NCI-H1092 treated with DMSO at 0.1 percent for 48 hours (cell line): Measurements from ENCODE around the gene ADRA2C.

Source experiments
- DNase-seq: peaks from one replicate; lab custom pipeline; 2025; lab: John Stamatoyannopoulos, UW

The ADRA2C gene

DNA sequence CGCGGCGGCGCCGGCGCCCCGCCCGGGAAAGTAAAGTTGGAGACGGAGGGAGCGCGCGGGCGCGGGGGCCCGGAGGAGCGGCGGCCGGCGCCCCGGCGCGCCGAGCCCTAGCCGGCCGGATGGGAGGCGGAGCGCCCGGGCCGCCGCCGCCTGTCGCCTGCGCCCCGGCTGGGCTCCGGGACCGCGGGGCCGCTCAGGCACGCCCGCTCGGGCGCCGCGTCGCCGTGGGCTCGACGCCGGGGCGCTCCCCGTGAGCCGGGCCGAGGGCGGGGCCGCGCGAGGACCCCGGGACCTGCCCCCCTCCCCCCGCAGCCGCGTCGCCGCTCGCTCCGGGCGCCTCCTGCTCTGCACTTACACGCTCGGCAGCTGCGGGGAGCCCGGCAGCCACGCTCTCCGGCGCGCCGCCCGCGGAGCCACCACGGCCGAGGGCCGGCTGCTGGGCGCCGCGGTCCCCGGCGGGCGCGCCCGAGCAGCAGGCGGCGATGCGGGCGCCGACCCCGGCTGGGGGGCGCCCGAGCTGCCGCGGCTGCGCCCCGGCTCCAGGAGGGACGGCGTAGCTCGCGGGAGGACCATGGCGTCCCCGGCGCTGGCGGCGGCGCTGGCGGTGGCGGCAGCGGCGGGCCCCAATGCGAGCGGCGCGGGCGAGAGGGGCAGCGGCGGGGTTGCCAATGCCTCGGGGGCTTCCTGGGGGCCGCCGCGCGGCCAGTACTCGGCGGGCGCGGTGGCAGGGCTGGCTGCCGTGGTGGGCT is at the start of gene ADRA2C:
Gene ADRA2C, plus strand, starts transcription at position 350 of the 749 bp plus-strand sequence. Its CDS starts 222 bp downstream, at position 572.
- peak; percentile 29 for DNase-seq

DNA sequence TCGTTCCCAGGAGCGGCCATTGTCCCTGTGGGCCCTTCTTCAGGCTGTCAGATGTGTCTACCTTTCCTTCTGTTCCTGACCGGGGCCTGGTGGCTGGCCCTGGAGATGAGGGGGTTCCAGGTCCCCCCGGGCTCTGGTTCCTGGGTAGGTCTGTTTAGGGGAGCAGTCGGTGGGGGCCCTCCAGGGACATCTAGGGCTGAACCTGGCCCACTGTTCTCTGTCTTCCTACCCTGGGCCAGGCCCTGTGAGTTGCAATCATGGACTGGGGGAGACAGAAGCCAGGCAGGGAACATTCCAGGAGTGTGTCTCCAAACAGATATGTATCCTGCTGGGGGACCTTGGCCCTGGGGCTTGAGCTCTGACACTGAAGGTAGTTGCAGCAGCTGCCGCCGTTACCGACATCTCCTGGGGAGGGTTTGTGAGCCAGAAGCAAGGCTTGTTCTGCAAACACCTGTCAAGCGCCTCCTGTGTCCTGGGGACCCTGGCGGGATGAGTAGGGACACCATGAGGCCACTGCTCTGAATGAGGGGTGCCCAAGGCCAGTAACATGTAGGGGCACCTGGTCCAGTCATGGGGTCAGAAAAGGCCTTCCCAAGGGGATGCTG is 49.5 kb upstream of the ADRA2C start:
- DNase-seq, result no peak

DNA sequence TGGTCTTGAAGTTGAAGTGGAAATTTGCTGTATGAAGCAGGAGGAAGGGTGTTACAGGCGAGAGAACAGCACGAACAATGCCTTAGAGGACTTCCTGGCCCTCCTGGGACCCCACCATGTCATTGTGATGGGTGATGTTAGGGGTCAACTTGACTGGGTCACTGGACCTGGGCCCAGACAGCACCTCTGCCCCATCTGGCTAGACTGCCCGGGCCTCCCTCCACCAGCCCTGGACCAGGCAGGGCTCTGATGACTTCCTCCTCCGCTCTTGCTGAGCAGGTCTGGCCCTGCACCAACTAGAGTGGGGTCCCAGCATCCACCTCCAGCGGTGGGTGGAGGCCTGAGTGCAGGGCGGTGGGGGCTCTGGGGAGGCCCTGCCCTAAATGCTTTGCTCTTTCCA is 48.9 kb upstream of the ADRA2C start:
- DNase-seq, result no peak

DNA sequence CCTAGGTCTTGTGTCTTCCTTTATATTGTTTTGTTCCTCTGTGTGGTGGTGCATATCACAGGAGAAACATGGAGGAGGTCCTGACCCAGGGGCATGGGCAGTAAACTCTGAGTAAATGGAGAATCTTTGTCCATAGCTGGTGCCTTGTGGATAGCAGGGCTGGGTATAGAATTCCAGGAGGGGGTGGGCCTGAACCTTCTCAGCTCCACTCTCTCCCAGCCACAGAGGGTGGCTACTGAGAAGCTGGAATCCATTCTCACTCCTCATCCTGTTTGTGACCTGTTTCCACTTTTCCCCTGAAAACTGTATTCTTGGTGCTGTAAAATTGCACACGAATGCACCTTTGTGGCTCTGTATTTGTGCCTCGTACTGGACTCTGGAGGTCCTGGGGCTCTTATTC is 47.7 kb upstream of the ADRA2C start:
- DNase-seq, result no peak

DNA sequence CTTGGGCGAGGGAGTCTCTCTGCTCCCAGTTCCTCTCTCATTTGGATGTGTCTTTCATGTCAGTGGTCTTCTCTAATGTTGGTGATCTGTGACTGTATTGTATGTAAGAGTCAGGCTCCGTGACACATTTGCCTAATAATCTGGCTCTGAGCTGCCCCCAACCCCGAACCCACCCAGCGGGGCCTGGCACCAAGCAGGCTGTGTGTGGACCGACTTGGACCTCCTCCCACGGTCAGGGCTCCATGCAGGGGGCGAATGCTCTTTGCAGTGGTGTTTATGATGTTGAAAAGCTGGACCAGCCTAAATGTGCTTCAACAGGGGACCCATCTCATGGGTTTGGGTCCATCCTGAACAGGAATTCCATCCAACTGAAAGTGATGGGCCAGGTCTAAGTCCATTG is 47.0 kb upstream of the ADRA2C start:
- DNase-seq, result no peak

DNA sequence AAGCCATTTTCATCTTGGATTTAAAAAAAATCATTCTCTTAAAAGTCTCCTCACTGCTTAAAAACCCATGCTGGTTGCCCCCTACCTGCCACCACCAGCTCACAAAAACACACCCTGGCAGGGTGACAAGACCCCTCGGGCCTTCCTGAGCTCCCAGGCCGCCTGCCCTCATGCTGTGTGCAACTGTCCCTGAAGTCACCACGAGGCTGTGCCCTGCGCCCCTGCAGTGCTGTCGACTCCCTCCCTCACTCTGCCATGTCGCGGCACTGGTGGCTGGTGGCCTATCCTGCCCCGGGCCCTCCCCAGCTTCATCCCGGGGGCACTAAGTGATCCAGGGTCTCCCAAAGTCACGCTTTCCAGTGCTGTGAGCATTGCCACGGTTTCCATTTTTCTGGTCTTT is 46.3 kb upstream of the ADRA2C start:
- no peak for DNase-seq

DNA sequence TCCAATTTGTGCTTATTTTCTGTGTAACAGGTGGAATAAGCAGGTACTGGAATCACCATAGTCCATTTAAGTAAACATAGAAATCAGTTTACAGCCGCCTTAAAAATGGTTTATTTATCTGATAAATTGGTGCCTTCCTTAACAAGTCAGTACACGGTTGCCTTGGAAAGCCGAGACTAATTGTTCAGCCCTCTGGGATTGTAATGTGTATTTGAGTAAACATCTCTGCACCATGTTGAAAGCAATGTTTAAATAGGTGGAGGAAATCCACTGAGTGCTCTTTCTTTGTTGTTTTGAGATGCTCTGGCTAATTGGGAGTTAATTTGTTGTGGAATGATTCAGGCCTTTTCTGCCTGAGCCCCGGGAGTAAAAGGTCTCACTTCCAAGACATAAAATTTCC is 45.7 kb upstream of the ADRA2C start:
- peak; percentile 57 for DNase-seq

DNA sequence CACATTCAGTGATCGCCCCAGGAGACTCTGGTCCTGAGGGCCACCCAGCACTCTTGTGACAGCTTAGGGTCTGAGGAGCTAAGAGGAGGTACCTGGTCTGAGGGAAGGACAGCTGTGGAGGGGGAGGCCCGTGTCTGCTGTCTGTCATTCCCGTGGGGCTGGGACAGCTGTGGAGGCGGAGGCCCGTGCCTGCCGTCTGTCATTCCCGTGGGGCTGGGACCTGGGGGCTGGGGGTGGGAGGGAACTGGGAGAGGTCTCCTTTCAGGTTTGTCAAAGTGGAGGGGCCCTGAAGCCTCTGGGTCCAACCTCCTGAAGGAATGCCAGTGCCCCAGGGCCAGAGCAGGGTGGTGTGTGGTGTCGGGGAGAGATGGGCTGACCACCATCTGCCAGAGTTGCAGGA is 45.0 kb upstream of the ADRA2C start:
- DNase-seq, result no peak

DNA sequence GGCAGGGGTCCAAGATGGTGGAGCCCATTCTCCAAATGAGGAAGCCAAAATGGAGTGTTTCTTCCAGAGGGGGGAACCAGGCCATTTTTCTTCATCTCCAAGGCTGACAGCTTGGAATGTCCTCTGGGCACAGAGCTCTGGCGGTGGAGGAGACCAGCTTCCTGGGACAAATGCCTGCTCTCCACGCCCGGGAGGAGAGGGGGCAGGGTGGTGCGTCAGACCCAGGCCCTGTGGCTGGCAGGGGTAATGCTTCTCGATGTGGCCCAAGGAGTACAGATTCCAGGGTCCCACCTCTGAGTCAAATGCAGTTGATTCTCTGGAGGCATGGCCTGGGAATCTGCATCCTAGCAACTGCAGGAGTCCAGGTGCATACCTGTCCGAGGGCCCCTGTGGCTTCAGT is 44.6 kb upstream of the ADRA2C start:
- no peak for DNase-seq

DNA sequence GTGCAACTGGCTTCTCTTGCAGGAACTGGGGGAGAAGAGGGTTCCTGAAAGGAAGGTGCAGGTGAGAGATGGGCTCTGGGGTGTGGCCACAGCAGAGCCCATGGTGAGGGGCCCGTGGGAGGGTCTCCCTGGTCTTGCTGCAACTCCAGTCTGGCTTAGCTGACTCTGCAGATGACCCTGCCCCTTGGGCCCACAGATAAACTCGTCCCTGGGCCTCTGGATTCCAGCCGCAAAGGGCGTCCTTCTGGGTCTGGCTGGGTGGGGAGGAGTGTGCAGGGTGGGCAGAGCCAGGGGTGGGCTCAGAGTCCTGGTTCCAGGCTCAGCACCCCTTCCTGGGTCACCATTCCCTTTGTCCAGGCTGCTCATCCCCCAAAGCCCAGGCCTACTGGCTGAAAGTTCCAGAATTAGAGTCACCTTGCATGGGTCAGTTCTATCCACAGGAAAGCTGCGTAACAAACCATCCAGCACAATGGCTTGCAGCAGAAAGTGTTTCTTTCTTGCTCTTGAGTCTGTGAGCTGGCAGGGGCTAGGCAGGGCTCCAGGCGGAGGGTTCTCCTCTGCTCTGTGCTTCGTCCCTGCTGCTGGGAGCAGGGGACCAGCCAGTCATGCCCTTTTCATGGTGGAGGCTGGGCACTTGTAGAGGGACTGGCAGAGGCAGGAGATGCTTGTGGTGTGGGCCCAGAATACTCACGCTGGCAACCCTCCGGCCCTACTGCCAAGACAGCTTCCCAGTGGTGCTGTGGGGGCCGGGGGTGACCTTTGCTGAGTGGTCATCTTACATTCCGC is 43.5 kb upstream of the ADRA2C start:
- no peak for DNase-seq

DNA sequence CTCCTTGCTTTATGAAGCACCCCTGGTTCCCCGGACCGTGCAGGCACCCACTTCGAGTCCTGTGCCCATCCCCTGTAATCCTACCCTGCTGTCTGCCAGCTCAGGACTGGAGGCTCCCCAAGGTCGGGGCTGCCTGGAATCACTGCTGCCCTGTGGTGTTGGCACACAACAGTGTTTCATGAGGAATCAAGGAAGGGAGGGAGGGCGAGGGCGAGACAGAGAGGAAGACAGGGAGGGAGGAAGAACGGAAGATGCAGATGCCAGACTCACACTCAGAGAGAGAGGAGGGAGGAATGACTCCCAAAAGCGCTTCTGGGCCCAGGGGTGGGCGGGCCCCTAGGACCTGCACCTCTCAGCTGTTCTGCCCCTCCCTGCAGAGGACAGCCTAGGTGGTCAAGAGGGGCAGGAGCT is 42.9 kb upstream of the ADRA2C start:
- no peak for DNase-seq

DNA sequence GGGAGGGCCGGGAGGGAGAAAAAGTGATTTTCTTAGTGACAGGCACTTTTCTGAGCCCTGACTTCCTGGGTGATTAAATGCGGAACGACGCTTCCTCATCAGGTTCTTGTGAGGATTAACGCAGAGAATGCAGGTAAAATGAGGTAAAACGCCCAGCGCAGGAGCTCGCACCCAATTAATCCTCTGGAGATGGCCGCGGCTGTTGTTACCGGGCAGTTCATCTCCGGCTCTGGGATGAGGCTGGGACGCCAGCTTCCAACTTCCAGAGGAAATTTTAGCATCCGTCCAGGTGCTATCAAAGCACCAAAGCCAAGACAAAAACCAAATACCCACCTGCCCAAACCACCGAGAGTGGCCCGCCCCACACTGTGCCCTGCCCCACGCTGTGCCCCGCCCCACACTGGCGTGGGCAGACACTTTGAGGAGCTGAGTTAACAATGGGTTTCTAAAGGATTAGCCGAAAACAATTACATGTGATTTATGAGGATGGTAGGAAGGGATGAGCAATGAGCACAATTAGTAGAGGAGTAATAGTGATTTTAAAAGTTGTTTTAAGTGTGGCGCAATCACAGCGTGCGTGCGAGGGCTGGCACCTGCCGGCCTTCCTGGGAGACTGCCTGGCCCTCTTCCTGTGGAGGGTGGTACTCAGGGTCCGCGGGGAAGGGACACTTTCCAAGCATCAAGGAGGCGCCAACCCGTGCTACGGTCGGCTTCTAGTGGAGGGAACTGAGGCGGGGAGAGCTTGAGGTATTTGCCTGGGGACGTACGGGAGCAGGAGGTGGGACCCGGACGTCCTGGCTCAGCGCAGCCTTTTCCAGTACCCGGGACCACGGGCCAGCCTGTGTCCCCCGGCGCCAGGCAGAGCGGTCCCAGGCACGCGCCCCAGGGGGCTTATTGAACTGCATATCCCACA is 41.6 kb upstream of the ADRA2C start:
- DNase-seq, result no peak

DNA sequence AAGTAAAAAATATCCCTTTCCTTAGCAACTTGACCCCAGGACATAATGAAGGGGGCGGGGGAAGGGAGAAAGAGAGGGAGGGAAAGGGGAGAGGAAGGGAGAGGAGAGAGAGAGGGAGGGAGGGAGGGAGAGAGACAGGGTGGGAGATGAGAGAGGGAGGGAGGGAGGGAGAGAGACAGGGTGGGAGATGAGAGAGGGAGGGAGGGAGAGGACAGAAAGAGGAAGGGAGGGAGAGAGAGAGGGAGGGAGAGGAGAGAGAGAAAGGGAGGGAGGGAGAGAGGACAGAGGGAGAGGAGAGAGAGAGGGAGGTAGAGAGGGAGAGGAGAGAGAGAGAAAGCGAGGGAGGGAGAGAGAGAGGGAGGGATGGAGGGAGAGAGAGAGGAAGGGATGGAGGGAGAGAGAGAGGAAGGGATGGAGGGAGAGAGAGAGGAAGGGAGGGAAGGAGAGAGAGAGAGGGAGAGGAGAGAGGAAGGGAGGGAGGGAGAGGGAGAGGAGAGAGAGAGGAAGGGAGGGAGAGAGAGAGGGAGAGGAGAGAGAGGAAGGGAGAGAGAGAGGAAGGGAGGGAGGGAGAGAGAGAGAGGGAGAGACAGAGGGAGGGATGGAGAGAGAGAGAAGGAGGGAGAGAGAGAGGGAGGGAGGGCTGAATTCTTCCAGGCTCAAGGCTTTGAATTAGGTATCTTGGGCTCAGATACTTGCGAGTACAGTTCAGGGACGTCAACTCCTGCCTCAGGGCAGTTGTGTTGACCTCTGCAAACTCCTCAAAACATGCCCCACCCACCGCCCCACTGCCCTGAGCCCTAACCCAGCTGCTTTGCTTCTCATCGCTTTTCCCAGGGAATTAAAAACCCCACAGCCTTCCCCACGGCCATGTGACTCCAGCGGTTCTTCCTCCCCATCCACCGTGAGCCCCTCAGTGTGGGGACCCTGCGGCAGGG is 40.0 kb upstream of the ADRA2C start:
- no peak for DNase-seq

DNA sequence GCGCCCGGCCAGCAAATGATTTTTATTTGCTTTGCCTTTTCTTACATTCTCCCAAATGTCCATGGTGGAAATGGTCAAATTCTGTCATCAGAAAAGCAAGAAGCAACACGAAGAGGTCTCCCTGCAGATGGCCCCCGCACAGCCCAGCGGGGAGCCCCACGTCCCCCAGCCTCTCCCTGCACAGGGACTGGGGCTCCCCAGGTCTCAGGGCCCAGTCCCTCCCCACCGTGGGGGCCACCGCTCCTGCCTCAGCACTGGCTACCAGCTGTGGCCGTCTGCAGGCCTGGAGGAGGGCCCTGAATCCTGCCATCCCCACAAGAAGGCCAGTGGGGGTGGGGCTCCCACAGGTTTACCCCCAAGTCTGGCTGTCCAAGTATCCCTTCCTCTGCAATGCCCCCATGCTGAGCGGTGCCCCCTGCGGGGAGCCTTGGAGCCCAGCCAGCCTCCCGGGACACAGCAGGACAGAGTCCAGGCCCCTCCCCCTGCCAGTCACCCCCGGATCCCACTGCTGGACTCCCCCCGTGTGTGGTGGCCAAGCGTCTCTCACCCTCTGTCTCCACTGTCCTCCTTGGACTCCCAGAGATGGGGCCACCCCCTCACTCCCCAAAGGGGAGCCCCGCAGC is 38.2 kb upstream of the ADRA2C start:
- no peak for DNase-seq

DNA sequence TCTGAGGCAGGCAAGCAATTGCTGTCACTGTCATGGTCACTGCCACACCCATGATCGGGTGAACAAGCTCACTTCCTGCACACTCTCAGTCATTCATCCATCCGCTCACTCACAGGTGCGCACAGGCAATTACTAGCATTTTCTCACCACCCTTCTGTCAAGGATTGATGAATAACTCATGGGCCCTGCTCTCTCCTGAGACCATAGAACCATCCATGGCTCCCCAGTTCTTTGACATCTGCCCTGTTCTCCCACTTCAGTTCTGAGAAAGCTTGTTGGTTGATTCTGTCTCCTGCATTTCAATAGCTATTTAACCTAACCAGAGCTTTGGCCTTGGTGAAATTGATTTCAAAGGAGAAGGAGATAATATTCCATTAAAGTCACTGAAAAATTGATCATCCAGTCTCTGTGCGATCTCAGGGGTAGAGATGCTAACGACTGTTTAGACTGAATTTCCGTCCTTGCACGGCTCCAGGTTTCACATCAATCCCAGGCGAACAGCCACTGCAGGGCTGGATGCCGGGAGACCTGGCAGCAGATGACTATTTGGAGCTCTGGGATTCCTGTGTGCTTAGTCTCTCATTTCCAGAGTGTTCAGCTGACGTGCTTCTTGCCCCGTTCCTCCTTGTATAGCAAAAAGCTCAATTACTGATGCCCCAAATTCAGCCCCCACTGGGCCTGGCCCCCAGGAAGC is 36.9 kb upstream of the ADRA2C start:
- DNase-seq, result no peak

DNA sequence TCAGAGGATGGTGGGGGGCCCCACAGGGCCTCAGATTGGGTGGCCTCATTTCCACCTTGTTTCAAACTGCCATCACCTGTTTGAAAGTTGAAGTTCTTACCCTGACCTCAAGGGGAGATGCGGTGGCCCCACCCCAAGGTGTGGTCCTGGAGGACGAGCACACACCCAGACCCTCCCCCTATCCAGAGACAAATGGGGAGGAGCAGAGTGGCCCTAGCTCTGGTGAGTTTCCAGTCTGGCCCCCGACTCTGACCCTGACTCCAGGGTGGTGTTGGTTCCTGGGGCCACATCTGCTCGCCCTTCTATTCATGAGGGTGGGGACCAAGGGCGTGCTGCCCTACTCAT is 36.3 kb upstream of the ADRA2C start:
- no peak for DNase-seq

DNA sequence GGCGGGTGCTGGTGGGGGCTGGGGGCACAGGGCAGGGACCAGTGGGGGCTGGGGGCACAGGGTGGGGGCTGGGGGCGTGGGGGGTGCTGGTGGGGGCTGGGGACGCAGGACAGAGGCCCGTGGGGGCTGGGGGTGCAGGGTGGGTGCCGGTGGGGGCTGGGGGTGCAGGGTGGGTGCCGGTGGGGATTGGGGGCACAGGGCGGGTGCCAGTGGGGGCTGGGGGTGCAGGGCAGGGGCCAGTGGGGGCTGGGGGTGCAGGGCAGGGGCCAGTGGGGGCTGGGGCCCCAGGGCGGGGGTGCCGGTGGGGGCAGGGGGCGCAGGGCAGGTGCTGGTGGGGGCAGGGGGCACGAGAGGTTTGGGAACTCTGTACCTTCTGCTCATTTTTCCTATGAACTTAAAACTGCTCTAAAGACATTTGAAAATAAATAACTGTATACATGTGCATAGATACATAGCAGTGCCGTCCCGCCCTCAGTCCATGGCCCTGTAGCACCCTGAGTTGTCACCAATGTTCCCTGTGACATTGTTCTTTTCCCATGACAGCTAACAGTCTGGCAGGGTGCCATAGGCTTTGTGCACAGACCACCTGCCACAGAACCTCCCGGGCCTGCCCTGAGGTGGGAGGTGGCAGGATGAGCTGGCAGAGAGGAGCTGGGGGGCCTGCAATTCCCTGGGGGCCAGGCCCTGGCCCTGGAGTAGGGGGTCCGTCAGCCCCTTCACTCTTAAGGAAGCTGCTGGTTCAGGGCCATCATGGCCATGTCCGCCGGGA is 35.6 kb upstream of the ADRA2C start:
- peak; percentile 27 for DNase-seq

DNA sequence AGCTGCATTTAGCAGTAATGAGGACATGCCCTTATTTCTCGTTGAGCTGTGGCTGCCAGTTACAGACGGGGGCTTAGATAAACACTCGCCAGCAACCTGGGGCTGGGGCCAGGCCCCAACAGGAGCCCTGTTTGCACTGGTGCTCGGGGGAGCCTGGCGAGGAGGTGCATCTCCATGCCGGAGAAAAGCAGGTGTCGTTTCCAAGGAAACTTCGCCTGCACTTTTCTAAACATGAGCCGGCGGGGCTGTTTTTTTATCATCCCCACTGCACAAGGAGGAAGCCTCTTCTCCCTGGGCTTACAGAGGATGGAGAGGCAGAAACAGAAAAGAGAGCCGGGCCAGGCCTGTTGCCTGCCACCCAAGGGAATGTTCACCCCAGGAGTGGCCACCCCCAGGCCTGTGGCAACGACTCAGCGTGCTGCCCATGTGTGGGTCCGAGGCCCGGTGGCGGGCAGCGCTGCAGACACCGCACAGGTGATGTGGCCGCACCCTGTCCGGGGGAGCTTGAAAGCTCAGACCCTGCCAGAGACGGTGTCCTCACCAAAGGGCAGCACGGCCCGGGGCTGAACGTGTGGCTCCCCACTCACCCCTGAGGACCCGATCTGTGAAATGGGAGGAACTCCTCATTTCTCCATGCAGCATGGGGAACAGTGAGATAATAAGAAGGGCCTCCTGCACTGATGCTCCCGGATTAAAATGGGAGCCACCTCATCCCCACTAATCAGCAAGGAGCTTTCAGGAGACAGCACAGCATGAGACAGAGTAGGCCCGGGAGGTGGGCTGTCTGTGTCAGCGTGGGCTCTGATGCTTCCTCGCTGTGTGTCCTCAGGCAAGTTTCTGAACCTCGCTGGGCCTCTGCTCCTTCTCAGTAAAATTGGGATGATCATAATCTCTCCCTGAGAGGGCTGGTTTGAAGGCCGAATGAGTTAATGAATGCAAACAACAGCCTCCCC is 33.8 kb upstream of the ADRA2C start:
- peak; percentile 13 for DNase-seq
